ENCODE measurements around the gene EED.

The EED gene

DNA sequence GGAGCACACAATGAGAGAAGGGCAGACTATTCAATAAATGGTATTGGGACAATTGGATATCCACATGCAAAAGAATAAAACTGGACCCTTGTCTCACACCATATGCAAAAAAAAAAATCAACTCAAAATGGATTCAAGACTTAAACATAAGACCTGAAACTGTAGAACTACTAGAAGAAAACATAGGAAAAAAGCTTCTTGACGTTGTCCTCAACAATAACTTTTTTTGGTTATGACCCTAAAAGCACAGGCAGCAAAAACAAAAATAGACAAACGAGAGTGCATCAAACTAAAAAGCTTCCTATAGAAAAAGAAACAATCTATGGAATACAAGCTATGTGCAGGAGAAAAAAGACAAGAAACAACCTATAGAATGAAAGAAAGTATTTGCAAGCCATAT is 37.1 kb upstream of the EED start:
- no peak for TF ChIP-seq ZFP30 (CRISPR knock-in tag; IDR thresholded peaks at IDR 0.05)
- no peak for TF ChIP-seq PPARA (CRISPR knock-in tag; IDR thresholded peaks at IDR 0.05; ENCODE audit: borderline replicate concordance)
- no peak for TF ChIP-seq RARB (CRISPR knock-in tag; IDR thresholded peaks at IDR 0.05)
- TF ChIP-seq ISL1 (CRISPR knock-in tag; IDR thresholded peaks at IDR 0.05), result no peak
- no peak for TF ChIP-seq ZC3H10 (CRISPR knock-in tag; IDR thresholded peaks at IDR 0.05)
- TF ChIP-seq BACH2 (CRISPR knock-in tag; IDR thresholded peaks at IDR 0.05; ENCODE audit: borderline replicate concordance), result no peak
- no peak for TF ChIP-seq ESRRG (CRISPR knock-in tag; IDR thresholded peaks at IDR 0.05)
- TF ChIP-seq, protein P1, sequence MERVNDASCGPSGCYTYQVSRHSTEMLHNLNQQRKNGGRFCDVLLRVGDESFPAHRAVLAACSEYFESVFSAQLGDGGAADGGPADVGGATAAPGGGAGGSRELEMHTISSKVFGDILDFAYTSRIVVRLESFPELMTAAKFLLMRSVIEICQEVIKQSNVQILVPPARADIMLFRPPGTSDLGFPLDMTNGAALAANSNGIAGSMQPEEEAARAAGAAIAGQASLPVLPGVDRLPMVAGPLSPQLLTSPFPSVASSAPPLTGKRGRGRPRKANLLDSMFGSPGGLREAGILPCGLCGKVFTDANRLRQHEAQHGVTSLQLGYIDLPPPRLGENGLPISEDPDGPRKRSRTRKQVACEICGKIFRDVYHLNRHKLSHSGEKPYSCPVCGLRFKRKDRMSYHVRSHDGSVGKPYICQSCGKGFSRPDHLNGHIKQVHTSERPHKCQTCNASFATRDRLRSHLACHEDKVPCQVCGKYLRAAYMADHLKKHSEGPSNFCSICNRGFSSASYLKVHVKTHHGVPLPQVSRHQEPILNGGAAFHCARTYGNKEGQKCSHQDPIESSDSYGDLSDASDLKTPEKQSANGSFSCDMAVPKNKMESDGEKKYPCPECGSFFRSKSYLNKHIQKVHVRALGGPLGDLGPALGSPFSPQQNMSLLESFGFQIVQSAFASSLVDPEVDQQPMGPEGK (CRISPR knock-in tag; IDR thresholded peaks at IDR 0.05; ENCODE audit: borderline replicate concordance), result no peak
- no peak for TF ChIP-seq CSDC2 (CRISPR knock-in tag; IDR thresholded peaks at IDR 0.05)
- no peak for TF ChIP-seq TOX (CRISPR knock-in tag; IDR thresholded peaks at IDR 0.05; ENCODE audit: borderline replicate concordance)
- TF ChIP-seq SNAI2 (CRISPR knock-in tag; IDR thresholded peaks at IDR 0.05), result no peak
- no peak for TF ChIP-seq ARNTL (CRISPR knock-in tag; IDR thresholded peaks at IDR 0.05; ENCODE audit: borderline replicate concordance, low read depth)
- TF ChIP-seq, protein P2, sequence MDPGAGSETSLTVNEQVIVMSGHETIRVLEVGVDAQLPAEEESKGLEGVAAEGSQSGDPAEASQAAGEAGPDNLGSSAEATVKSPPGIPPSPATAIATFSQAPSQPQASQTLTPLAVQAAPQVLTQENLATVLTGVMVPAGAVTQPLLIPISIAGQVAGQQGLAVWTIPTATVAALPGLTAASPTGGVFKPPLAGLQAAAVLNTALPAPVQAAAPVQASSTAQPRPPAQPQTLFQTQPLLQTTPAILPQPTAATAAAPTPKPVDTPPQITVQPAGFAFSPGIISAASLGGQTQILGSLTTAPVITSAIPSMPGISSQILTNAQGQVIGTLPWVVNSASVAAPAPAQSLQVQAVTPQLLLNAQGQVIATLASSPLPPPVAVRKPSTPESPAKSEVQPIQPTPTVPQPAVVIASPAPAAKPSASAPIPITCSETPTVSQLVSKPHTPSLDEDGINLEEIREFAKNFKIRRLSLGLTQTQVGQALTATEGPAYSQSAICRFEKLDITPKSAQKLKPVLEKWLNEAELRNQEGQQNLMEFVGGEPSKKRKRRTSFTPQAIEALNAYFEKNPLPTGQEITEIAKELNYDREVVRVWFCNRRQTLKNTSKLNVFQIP (CRISPR knock-in tag; IDR thresholded peaks at IDR 0.05; ENCODE audit: borderline replicate concordance, low read depth), result no peak
- TF ChIP-seq, protein P3, sequence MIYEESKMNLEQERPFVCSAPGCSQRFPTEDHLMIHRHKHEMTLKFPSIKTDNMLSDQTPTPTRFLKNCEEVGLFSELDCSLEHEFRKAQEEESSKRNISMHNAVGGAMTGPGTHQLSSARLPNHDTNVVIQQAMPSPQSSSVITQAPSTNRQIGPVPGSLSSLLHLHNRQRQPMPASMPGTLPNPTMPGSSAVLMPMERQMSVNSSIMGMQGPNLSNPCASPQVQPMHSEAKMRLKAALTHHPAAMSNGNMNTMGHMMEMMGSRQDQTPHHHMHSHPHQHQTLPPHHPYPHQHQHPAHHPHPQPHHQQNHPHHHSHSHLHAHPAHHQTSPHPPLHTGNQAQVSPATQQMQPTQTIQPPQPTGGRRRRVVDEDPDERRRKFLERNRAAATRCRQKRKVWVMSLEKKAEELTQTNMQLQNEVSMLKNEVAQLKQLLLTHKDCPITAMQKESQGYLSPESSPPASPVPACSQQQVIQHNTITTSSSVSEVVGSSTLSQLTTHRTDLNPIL (CRISPR knock-in tag; IDR thresholded peaks at IDR 0.05; ENCODE audit: low read depth), result no peak
- TF ChIP-seq OSR1 (CRISPR knock-in tag; IDR thresholded peaks at IDR 0.05), result no peak
- no peak for TF ChIP-seq ZNF8 (CRISPR knock-in tag; IDR thresholded peaks at IDR 0.05)
- TF ChIP-seq, protein P4, sequence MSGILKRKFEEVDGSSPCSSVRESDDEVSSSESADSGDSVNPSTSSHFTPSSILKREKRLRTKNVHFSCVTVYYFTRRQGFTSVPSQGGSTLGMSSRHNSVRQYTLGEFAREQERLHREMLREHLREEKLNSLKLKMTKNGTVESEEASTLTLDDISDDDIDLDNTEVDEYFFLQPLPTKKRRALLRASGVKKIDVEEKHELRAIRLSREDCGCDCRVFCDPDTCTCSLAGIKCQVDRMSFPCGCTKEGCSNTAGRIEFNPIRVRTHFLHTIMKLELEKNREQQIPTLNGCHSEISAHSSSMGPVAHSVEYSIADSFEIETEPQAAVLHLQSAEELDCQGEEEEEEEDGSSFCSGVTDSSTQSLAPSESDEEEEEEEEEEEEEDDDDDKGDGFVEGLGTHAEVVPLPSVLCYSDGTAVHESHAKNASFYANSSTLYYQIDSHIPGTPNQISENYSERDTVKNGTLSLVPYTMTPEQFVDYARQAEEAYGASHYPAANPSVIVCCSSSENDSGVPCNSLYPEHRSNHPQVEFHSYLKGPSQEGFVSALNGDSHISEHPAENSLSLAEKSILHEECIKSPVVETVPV (CRISPR knock-in tag; IDR thresholded peaks at IDR 0.05), result no peak
- TF ChIP-seq, protein P5, sequence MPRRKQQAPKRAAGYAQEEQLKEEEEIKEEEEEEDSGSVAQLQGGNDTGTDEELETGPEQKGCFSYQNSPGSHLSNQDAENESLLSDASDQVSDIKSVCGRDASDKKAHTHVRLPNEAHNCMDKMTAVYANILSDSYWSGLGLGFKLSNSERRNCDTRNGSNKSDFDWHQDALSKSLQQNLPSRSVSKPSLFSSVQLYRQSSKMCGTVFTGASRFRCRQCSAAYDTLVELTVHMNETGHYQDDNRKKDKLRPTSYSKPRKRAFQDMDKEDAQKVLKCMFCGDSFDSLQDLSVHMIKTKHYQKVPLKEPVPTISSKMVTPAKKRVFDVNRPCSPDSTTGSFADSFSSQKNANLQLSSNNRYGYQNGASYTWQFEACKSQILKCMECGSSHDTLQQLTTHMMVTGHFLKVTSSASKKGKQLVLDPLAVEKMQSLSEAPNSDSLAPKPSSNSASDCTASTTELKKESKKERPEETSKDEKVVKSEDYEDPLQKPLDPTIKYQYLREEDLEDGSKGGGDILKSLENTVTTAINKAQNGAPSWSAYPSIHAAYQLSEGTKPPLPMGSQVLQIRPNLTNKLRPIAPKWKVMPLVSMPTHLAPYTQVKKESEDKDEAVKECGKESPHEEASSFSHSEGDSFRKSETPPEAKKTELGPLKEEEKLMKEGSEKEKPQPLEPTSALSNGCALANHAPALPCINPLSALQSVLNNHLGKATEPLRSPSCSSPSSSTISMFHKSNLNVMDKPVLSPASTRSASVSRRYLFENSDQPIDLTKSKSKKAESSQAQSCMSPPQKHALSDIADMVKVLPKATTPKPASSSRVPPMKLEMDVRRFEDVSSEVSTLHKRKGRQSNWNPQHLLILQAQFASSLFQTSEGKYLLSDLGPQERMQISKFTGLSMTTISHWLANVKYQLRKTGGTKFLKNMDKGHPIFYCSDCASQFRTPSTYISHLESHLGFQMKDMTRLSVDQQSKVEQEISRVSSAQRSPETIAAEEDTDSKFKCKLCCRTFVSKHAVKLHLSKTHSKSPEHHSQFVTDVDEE (CRISPR knock-in tag; IDR thresholded peaks at IDR 0.05), result no peak
- no peak for ATAC-seq

DNA sequence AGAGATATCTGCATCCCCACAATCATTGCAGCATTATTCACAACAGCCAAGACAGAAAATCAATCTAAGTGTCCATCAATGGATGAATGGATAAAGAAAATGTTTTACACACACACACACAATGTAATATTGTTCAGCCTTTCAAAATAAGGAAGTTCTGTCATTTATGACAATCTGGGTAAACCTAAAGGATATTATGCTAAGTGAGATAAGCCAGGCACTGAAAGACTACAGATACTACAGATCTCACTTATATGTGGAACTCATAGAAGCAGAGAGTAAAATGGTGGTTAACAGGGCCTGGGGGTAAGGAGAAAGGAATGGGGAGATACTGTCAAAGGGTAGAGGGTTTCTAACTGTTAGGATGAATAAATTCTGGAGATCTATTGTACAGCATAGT is 36.0 kb upstream of the EED start:
- no peak for ATAC-seq
- no peak for TF ChIP-seq ZNF8 (CRISPR knock-in tag; IDR thresholded peaks at IDR 0.05)
- TF ChIP-seq, protein P4 (CRISPR knock-in tag; IDR thresholded peaks at IDR 0.05), result no peak
- no peak for TF ChIP-seq ISL1 (CRISPR knock-in tag; IDR thresholded peaks at IDR 0.05)
- no peak for TF ChIP-seq ESRRG (CRISPR knock-in tag; IDR thresholded peaks at IDR 0.05)
- TF ChIP-seq BACH2 (CRISPR knock-in tag; IDR thresholded peaks at IDR 0.05; ENCODE audit: borderline replicate concordance), result no peak
- TF ChIP-seq, protein P2 (CRISPR knock-in tag; IDR thresholded peaks at IDR 0.05; ENCODE audit: borderline replicate concordance, low read depth), result no peak
- TF ChIP-seq, protein P5 (CRISPR knock-in tag; IDR thresholded peaks at IDR 0.05), result no peak
- TF ChIP-seq RARB (CRISPR knock-in tag; IDR thresholded peaks at IDR 0.05), result no peak
